HL-60 (cell line): ENCODE measurements around the gene NSFL1C.
A peak's percentile ranks its signal among the peaks of the same experiment; 100 is the strongest.

Experiments
- DNase-seq, 2 experiments: peaks; one replicate each; pipeline ENCODE4 v3.0.0-alpha.2; 2010 to 2020; ENCODE audit warnings: low read depth in 1 of 2, low spot score in 1 of 2
- H3K27ac ChIP-seq: fragments of 250-450 bp; sonication (Bioruptor Pico); replicated peaks from 2 replicates; pipeline ENCODE4 v1.5.1; 2020; ENCODE audit warnings: mild to moderate bottlenecking, moderate library complexity
- H3K27me3 ChIP-seq: fragments of 250-450 bp; sonication (Bioruptor Pico); 2 replicates; pipeline ENCODE4 v1.5.1; 2021; ENCODE audit warnings: mild to moderate bottlenecking, moderate library complexity; ENCODE audit not compliant: insufficient read depth, poor library complexity, severe bottlenecking
- H3K4me3 ChIP-seq: replicated peaks from 2 replicates; pipeline ENCODE4 v1.5.1; 2011; ENCODE audit warnings: mild to moderate bottlenecking, control low read depth, low read length; ENCODE audit not compliant: insufficient read depth
- CTCF ChIP-seq: IDR thresholded peaks from one replicate; pipeline ENCODE4 v1.5.1; 2011; ENCODE audit warnings: low read length, control low read depth, inconsistent platforms; ENCODE audit not compliant: insufficient read depth
- GABPA ChIP-seq: IDR thresholded peaks from 2 replicates; pipeline ENCODE4 v1.6.1; 2012; ENCODE audit warnings: low read depth
- POLR2AphosphoS5 ChIP-seq: IDR thresholded peaks from 2 replicates; pipeline ENCODE4 v1.6.1; 2012; ENCODE audit warnings: low read depth
- SPI1 ChIP-seq: IDR thresholded peaks from 2 replicates; pipeline ENCODE4 v1.6.1; 2012; ENCODE audit warnings: low read depth, mild to moderate bottlenecking, borderline replicate concordance
- TF ChIP-seq, protein P1 (sequence below): IDR thresholded peaks from 2 replicates; pipeline ENCODE4 v1.6.1; 2012; ENCODE audit warnings: low read depth; ENCODE audit not compliant: insufficient replicate concordance

The NSFL1C gene

DNA sequence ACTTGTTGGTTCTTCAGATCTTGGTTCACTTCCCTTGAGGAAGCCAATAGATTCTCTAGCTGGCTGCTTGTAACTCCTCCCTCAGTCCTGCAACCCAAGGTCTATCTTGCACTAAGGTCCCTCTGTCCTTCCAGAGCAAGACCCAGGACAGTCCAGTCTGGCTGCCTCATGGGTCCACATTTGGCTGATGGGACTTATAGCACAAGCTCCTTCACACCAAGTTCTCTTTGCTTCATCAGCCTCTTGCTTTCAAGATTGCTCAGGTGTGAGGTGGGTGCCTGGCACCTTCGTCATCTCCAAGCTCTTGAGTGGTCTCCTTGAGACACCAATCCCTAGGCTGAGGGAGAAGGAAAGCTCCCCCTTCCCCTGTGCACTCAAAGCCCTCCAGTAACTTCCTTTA is 28.3 kb downstream of the NSFL1C start:
- TF ChIP-seq CTCF: no peak
- TF ChIP-seq, protein P1, sequence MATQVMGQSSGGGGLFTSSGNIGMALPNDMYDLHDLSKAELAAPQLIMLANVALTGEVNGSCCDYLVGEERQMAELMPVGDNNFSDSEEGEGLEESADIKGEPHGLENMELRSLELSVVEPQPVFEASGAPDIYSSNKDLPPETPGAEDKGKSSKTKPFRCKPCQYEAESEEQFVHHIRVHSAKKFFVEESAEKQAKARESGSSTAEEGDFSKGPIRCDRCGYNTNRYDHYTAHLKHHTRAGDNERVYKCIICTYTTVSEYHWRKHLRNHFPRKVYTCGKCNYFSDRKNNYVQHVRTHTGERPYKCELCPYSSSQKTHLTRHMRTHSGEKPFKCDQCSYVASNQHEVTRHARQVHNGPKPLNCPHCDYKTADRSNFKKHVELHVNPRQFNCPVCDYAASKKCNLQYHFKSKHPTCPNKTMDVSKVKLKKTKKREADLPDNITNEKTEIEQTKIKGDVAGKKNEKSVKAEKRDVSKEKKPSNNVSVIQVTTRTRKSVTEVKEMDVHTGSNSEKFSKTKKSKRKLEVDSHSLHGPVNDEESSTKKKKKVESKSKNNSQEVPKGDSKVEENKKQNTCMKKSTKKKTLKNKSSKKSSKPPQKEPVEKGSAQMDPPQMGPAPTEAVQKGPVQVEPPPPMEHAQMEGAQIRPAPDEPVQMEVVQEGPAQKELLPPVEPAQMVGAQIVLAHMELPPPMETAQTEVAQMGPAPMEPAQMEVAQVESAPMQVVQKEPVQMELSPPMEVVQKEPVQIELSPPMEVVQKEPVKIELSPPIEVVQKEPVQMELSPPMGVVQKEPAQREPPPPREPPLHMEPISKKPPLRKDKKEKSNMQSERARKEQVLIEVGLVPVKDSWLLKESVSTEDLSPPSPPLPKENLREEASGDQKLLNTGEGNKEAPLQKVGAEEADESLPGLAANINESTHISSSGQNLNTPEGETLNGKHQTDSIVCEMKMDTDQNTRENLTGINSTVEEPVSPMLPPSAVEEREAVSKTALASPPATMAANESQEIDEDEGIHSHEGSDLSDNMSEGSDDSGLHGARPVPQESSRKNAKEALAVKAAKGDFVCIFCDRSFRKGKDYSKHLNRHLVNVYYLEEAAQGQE: no peak
- TF ChIP-seq POLR2AphosphoS5: no peak
- no peak for TF ChIP-seq GABPA
- TF ChIP-seq SPI1: no peak
- Histone ChIP-seq H3K27me3 (no peaks in the 10 kb centered on the region), H3K27ac (no peak overlapping the region), H3K4me3 (no peak overlapping the region)
- DNase-seq: no peak

DNA sequence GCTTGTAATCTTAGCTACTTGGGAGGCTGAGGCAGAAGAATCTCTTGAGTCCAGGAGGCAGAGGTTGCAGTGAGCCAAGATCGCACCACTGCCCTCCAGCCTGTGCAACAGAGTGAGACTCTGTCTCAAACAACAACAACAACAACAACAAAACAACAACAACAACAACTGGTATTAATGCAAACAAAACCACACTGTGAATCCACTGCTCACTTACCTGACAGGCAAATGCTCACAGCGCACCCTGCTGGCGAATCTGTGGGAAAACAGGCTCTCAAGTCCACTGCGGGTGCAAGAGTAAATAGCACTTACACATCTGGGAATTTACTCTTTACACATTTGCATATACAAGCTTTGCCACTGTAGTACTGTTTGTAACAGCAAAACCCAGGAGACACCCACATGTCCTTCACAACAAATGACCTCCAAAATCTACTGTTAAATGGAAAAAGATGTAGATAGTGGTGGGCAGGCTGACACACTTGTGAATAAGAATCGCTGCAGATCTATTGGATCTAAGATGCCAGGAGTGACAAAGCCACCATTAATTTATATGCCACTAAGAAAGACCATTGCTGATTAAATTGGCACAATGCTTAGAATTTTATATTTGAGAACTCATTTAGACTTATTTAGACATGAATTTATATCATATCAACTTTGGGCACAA is 29.3 kb downstream of the NSFL1C start:
- DNase-seq: peak; percentile 34 to 82
- Histone ChIP-seq H3K27ac (no peak overlapping the region), H3K27me3 (no peaks in the 10 kb centered on the region), H3K4me3 (no peak overlapping the region)
- TF ChIP-seq CTCF: peak; percentile 86
- TF ChIP-seq, protein P1: no peak

DNA sequence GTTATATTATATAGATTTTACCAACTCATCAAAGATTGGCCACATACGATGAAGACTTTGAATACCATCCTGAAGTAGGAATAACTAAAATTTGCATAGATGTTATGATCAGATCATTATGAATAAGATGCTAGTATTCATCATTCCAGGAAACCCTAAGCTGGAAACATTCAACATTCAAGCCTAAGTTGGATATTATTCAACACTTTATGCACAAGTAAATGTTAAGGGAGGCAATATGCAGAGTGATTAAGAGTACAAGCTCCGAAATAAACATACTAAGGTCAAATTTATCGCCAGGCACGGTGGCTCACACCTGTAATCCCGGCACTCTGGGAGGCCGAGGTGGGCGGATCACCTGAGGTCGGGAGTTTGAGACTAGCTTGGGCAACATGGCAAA is 30.4 kb downstream of the NSFL1C start:
- Histone ChIP-seq H3K4me3 (no peak overlapping the region), H3K27me3 (no peaks in the 10 kb centered on the region), H3K27ac (no peak overlapping the region)
- DNase-seq: no peak
- TF ChIP-seq, protein P1: no peak
- no peak for TF ChIP-seq POLR2AphosphoS5
- TF ChIP-seq GABPA: no peak
- no peak for TF ChIP-seq CTCF
- TF ChIP-seq SPI1: no peak
